ENCODE measurements around the gene DDX46. TPM values are rescaled to one million over a fixed set of nuclear protein-coding genes. Genes with fewer than 3 reads are reported as not detected.

Gene DDX46
- total RNA-seq, 1 donor from 2014 or later: 79.1 TPM

- no peaks in the 10 kb centered on the region for H3K36me3 ChIP-seq
- peak within 1 kb of the TSS; percentile 49 for H3K27ac ChIP-seq
- H3K4me1 ChIP-seq: peaks cover 11% of the 10 kb centered on the region
- peak; percentile 96 for DNase-seq (ENCODE audit: low spot score)
- H3K4me1 Mint-ChIP-seq: peaks cover 29% of the 10 kb centered on the region
- no peaks in the 10 kb centered on the region for H3K27me3 Mint-ChIP-seq (ENCODE audit: insufficient read depth, low read depth)
- H3K9me3 Mint-ChIP-seq: no peaks in the 10 kb centered on the region
- TF ChIP-seq CTCF (IDR thresholded peaks at IDR 0.05): no peak
- TF ChIP-seq EZH2phosphoT487 (IDR thresholded peaks at IDR 0.05): no peak
- TF ChIP-seq EZH2 (IDR thresholded peaks at IDR 0.05): no peak
- no peaks in the 10 kb centered on the region for H3K9me3 ChIP-seq (ENCODE audit: low read depth)
- peak within 1 kb of the TSS; percentile 86 for H3K4me2 ChIP-seq
- peak within 1 kb of the TSS; percentile 95 for H3K4me3 Mint-ChIP-seq
- H3K27me3 ChIP-seq: no peaks in the 10 kb centered on the region
- H3K9ac ChIP-seq: peak within 1 kb of the TSS; percentile 63
- H3K4me3 ChIP-seq: peak within 1 kb of the TSS; percentile 71
- no peaks in the 10 kb centered on the region for H4K20me1 ChIP-seq (ENCODE audit: low read depth)
- H2AFZ ChIP-seq (replicated peaks): peak within 1 kb of the TSS; percentile 81
- peak within 1 kb of the TSS; percentile 95 for H3K27ac Mint-ChIP-seq
- peaks cover 3% of the 10 kb centered on the region for H3F3A ChIP-seq (ENCODE audit: low read depth)
- peaks cover 3% of the 10 kb centered on the region for H3K36me3 Mint-ChIP-seq
- H3K79me2 ChIP-seq (ENCODE audit: low read depth): peaks cover 24% of the 10 kb centered on the region
These were observed 115.6 kb downstream of the DDX46 start, which contains the start of gene TXNDC15 for GRCh38 chr5:134873987-134874830. Gene TXNDC15, plus strand, starts transcription at chr5:134874371. Its CDS starts 57 bp downstream, at chr5:134874428.

- Mint-ChIP-seq H3K36me3 (peaks cover 4% of the 10 kb centered on the region), H3K4me3 (peak overlapping the region; percentile 95), H3K4me1 (peaks cover 32% of the 10 kb centered on the region), H3K27me3 (ENCODE audit: insufficient read depth, low read depth) (no peaks in the 10 kb centered on the region), H3K9me3 (no peaks in the 10 kb centered on the region), H3K27ac (peak overlapping the region; percentile 95)
- peak; percentile 40 for DNase-seq (ENCODE audit: low spot score)
- H3K27me3 ChIP-seq: no peaks in the 10 kb centered on the region
- TF ChIP-seq EZH2phosphoT487 (IDR thresholded peaks at IDR 0.05): no peak
- TF ChIP-seq CTCF (IDR thresholded peaks at IDR 0.05): no peak
- TF ChIP-seq EZH2 (IDR thresholded peaks at IDR 0.05): peak; percentile 21
- peak overlapping the region; percentile 71 for H3K4me3 ChIP-seq
- H3K79me2 ChIP-seq (ENCODE audit: low read depth): peaks cover 27% of the 10 kb centered on the region
- peaks cover 11% of the 10 kb centered on the region for H3K4me1 ChIP-seq
- H3K9me3 ChIP-seq (ENCODE audit: low read depth): no peaks in the 10 kb centered on the region
- H3K9ac ChIP-seq: peak overlapping the region; percentile 63
- H2AFZ ChIP-seq (replicated peaks): peak overlapping the region; percentile 81
- peaks cover 3% of the 10 kb centered on the region for H3F3A ChIP-seq (ENCODE audit: low read depth)
- H4K20me1 ChIP-seq (ENCODE audit: low read depth): no peaks in the 10 kb centered on the region
- H3K27ac ChIP-seq: no peak overlapping the region
- no peaks in the 10 kb centered on the region for H3K36me3 ChIP-seq
- H3K4me2 ChIP-seq: peak overlapping the region; percentile 86
These were observed 116.5 kb downstream of the DDX46 start for GRCh38 chr5:134874831-134875655.

- TF ChIP-seq EZH2phosphoT487 (IDR thresholded peaks at IDR 0.05) (no peak), CTCF (IDR thresholded peaks at IDR 0.05) (no peak), EZH2 (IDR thresholded peaks at IDR 0.05) (no peak)
- Mint-ChIP-seq H3K4me1 (peaks cover 39% of the 10 kb centered on the region), H3K36me3 (peaks cover 9% of the 10 kb centered on the region), H3K9me3 (peaks cover 3% of the 10 kb centered on the region), H3K4me3 (no peak overlapping the region), H3K27me3 (ENCODE audit: insufficient read depth, low read depth) (no peaks in the 10 kb centered on the region), H3K27ac (peak overlapping the region; percentile 60)
- no peaks in the 10 kb centered on the region for H3K27me3 ChIP-seq
- peaks cover 7% of the 10 kb centered on the region for H3F3A ChIP-seq (ENCODE audit: low read depth)
- no peaks in the 10 kb centered on the region for H3K36me3 ChIP-seq
- no peaks in the 10 kb centered on the region for H4K20me1 ChIP-seq (ENCODE audit: low read depth)
- no peak overlapping the region for H3K27ac ChIP-seq
- H3K4me2 ChIP-seq: no peak overlapping the region
- H3K79me2 ChIP-seq (ENCODE audit: low read depth): peaks cover 30% of the 10 kb centered on the region
- H3K9ac ChIP-seq: no peak overlapping the region
- H3K4me1 ChIP-seq: peaks cover 15% of the 10 kb centered on the region
- no peak overlapping the region for H2AFZ ChIP-seq (replicated peaks)
- DNase-seq (ENCODE audit: low spot score): no peak
- H3K4me3 ChIP-seq: no peak overlapping the region
- no peaks in the 10 kb centered on the region for H3K9me3 ChIP-seq (ENCODE audit: low read depth)
These were observed 118.6 kb downstream of the DDX46 start for GRCh38 chr5:134877159-134877558.
